ENCODE results near the gene XIRP1. TPM values are rescaled to one million over a fixed set of nuclear protein-coding genes. Genes with fewer than 3 reads are reported as not detected.

XIRP1 gene
- total and polyA plus RNA-seq, 2 of the 13 experiments (the other 11 are each of a cell fraction or from before 2014, with no cell fraction given): not detected

- TF ChIP-seq ZNF652 (CRISPR knock-in tag; IDR thresholded peaks at IDR 0.05; ENCODE audit: borderline replicate concordance, low read depth) (no peak), ZFYVE20 (CRISPR knock-in tag; IDR thresholded peaks at IDR 0.05; ENCODE audit: borderline replicate concordance, low read depth) (no peak)
These were observed 42.8 kb downstream of the XIRP1 start (continued) for GRCh38 chr3:39149498-39150147.

GRCh38 chr3:39149059-39149455, 43.3 kb downstream of the XIRP1 start:
- Histone ChIP-seq H3K4me3 (replicated peaks in 1 of 3; ENCODE audit: insufficient read depth in 1 of 3, low read depth in 2 of 3, low read length in 3 of 3) (no peak overlapping the region), H3K9me3 (ENCODE audit: low read length) (no peaks in the 10 kb centered on the region), H3K9ac (ENCODE audit: insufficient read depth, low read depth, low read length) (0 out of 2 replicates have a peak overlapping the region, but pooled peaks have one; percentile 11), H2AFZ (ENCODE audit: low read length) (no peak overlapping the region), H3K27ac (ENCODE audit: extremely low read length, insufficient read depth, low read length) (no peak overlapping the region), H3K79me2 (ENCODE audit: insufficient read depth, low read length) (peaks cover 61% of the 10 kb centered on the region), H3K27me3 (ENCODE audit: control insufficient read depth in 1 of 2, insufficient read depth in 2 of 2, low read length in 2 of 2) (no peaks in the 10 kb centered on the region; a peak in 1 of 5 replicates), H3K4me2 (ENCODE audit: low read depth, low read length) (peak overlapping the region; percentile 43; the same call in 1 of the 2 replicates), H3K4me1 (ENCODE audit: insufficient read depth, low read length) (peaks cover 62% of the 10 kb centered on the region), H4K20me1 (ENCODE audit: insufficient read depth, low read length) (peaks cover 64% of the 10 kb centered on the region), H3K36me3 (replicated peaks in 1 of 2; ENCODE audit: control insufficient read depth in 1 of 2, insufficient read depth in 2 of 2, low read length in 2 of 2) (peaks cover 15 to 30% of the 10 kb centered on the region in 2 experiments; a peak in 4 of 5 replicates)
- 90% methylated on average over 4 of the region's 4 CpGs for WGBS (ENCODE audit: low lambda C conversion rate)
- intact Hi-C loops (cut with micrococcal nuclease; ENCODE audit: unreplicated experiment) (no loop called here), in situ Hi-C loops (cut with HindIII; ENCODE audit: extremely low pct_ligation_motif_present, low pct_unique_long_range_greater_than_20kb) (no loop called here)
- ChIA-PET POLR2A (no interaction called here), CTCF (ENCODE audit: low intra/inter-chr PET ratio, low total read pairs) (no interaction called here)
- ATAC-seq (no peak), FAIRE-seq (no peak), DNase-seq (ENCODE audit: low spot score) (no peak)
- TF ChIP-seq ZSCAN12 (CRISPR knock-in tag; IDR thresholded peaks at IDR 0.05) (no peak), ZNF598 (CRISPR knock-in tag; IDR thresholded peaks at IDR 0.05; ENCODE audit: borderline replicate concordance) (no peak), ZNF160 (CRISPR knock-in tag; IDR thresholded peaks at IDR 0.05) (no peak), ZBTB46 (CRISPR knock-in tag; IDR thresholded peaks at IDR 0.05; ENCODE audit: borderline replicate concordance) (no peak), ZFP36L2 (CRISPR knock-in tag; IDR thresholded peaks at IDR 0.05) (no peak), KLF12 (CRISPR knock-in tag; IDR thresholded peaks at IDR 0.05; ENCODE audit: borderline replicate concordance) (no peak), ATAD3A (CRISPR knock-in tag; IDR thresholded peaks at IDR 0.05) (no peak), NFIC (IDR thresholded peaks at IDR 0.05; ENCODE audit: low read length) (no peak), RNF2 (conservative IDR thresholded peaks at IDR 0.05; ENCODE audit: low read depth) (no peak), ZNF816 (CRISPR knock-in tag; IDR thresholded peaks at IDR 0.05; ENCODE audit: borderline replicate concordance) (no peak), RFXANK (CRISPR knock-in tag; IDR thresholded peaks at IDR 0.05) (no peak), GPN1 (CRISPR knock-in tag; IDR thresholded peaks at IDR 0.05; ENCODE audit: borderline replicate concordance) (no peak), GTF3A (CRISPR knock-in tag; conservative IDR thresholded peaks at IDR 0.05) (no peak), EED (CRISPR knock-in tag; IDR thresholded peaks at IDR 0.05) (no peak), ZNF629 (CRISPR knock-in tag; conservative IDR thresholded peaks at IDR 0.05) (no peak), NR2F2 (IDR thresholded peaks at IDR 0.05; ENCODE audit: borderline replicate concordance, low read depth) (no peak), NFYB (CRISPR knock-in tag; IDR thresholded peaks at IDR 0.05) (no peak)
- no TSS peak for BruUV-seq (replicated peaks)
